Stimulated activated naive CD4-positive, alpha-beta T cell (primary cell): ENCODE results near the gene UBQLN1.
"Not testable (repeated sequence)": the region's sequence is repeated elsewhere in the genome, so short reads cannot be mapped to it uniquely, and the experiment has no call there.

ENCODE experiments used
- DNase-seq, 6 experiments: peaks; one replicate each; lab custom pipeline; 2025; lab: John Stamatoyannopoulos, UW

Gene UBQLN1

DNA sequence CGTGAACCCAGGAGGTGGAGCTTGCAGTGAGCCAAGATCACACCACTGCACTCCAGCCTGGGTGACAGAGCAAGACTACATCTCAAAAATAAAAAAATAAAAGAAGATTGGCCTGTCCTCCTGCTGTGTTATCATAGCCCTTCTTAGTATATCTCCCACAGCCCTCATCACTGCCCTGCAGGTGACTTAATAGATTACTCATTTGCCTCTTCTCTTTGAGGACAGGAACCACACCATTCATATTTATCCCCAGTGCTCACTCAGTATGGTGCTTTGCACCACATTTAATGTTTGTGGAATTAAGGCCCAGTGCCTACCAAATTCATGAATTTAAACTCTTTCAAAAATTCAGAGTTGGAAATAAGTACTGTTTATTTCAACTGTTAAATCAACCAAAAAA, 74.5 kb downstream of the UBQLN1 start:
- no peak for DNase-seq

DNA sequence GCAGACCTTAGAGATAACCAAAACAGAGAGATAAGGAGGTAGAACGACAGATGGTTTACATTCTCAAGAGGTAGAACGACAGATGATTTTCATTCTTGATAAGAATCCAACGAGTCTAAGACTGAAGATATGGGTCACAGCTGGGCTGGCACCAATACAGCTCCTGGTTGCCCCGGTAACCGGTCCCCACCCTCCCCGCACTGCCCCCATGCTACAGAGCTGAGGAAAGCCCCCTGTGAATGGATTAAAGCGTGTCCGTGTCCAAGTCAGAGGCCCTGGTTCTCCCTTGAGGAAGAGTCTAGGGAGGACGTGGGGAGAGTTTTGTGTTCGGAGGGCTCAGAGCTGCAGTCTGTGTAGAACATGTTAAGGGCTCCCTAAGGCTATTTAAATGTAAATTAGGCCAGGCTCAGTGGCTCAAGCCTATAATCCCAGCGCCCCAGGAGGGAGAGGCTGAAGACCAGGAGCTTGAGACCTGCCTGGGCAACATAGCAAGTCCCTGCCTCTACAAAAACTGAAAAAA, 76.8 kb downstream of the UBQLN1 start:
- no peak for DNase-seq

DNA sequence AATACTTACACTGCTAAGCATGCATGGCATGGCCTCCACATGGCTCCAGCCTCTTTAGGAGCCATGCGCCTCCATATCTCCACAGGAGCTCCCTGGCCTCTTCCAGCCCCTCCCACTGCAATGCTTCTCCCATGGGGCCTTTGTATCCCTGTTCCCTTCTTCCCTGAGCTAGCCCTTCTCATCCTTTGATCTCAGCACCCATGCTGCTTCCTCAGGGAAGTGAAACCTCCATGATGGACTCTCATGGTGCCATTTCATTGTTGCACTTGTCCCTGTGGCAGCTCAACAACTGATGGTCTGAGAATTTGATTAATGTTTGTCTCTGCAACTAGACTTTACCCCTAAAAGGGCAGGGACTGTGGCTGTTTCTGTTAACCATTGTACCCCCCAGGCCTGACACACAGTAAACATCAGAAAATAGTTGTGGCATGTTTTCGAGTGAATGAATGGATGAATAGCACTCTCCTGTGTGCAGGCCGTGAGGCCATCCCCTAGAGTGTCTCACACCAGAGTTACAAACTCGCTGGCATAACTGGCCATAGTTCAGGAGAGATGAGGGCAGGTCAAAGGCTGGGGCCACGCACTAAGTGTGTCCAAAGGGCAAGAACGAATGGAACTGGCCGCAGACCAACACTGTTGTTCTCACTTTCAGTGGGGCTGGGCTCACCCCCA, 78.2 kb downstream of the UBQLN1 start:
- DNase-seq = no peak

DNA sequence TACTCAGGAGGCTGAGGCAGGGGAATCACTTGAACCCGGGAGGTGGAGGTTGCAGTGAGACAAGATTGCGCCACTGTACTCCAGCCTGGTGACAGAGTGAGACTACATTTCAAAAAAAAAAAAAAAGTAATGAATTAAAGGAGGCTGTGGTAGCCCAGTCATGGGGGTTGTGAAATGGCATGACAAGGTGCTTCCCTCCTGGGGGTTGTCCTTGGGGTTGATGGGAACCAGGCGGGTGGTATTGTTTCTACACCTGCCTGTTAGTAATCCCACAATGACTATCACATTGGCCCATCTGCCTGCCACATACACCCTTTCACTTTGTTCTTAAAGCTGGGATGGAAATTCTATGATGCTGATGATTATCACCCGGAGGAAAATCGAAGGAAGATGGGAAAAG, 79.2 kb downstream of the UBQLN1 start:
- DNase-seq = no peak

DNA sequence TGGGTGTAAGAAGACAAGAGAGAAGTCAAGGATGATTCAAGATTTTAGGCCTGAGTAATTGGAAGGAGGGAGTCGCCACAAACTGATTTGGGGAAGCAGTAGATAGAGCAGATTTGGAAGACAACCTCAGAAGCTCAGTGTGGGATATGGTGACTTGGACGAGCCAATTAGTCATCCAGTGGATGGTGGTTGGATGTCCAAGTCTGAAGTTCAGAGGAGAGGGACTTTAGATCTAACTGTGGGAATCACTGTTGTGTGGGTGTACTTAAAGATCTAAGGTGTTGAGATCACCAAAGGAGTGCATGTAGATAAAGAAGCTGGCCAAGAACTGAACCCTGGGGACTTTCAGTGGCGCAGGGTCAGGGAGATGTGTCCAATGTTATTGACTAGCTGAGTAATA, 82.6 kb downstream of the UBQLN1 start:
- no peak for DNase-seq

DNA sequence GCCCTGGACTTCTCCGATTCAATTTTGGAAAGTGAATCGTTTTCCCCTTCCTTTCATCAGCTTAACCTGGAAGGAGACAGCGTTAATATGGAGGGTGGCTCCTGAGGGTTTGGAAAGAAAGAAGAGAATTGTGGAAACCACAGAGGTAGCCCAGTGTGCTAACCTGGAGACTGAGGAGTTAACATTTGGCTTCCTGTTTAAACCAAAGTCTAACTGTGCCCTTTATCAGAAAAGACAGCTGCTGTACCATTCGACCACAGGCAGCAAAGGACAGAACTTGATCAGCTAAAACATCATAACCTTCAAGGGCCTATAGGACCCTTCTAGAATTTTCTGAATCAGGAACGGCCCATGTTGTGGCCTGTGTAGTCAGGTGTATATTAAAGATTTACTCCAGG, 84.1 kb downstream of the UBQLN1 start:
- peak in 2 of 6 experiments; percentile 25 to 60 for DNase-seq

DNA sequence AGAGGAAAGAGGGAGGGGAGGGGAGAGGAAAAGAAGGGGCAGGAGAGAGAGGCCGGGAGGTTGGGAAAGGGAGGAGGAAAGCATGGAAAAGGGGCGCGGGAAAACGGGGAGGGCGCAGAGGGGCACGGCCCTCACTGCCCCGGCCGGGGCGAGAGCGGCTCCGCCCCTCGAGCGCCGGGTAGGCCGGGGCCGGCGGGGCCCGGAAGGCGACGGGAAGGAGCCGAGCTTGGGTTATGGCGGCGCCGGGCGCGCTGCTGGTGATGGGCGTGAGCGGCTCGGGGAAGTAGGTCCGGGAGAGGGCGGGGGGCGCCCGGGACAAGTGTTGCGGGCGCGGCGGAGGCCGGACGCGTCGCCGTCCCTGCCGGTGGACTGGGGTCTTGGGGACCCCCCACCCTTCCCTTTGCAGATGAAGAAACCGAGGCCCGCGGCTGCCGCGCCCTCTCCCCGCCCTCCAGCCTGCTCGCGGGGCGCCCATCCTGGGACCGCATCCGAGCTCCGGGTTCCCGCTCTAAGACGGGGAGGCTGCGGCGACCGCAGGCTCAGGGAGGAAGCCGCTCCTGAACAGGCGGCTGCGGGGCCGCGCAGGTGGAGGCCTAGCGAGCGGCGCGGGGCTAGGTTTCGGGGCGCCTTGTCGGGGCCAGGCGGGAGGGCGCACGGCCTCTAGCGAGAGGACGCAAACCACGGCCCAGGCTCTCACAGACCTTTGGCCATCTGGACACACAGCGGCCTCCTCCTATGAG, 84.6 kb downstream of the UBQLN1 start, which contains the start of gene IDNK:
Gene IDNK (plus strand): TSS at position 205 of the 740 bp plus-strand sequence. CDS start 29 bp downstream, at position 234.
- DNase-seq = peak; percentile 40 to 79 (median 60)

DNA sequence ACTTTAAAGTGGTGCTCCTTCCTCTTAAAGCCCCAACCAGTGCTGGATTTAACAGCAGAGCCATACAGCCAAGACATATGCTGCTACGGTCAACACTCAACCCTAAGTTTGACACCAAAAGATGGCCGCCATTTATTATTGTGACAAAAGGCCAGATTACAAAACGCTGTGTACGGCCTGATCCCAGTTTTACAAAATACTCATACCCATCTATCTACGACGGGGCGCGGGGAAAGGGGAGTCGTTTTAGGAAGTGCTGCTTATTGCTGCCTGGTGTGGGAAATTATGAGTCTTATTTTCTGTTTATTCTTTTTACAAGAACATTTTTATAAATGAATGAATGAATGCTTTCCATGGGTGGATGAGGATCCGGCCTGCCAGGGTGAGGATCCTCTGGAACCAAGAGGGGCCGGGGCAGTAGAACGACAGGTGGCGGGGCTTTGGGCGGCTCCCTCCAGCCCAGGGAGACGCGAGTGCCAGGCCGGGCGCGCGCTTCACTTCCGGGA, 85.3 kb downstream of the UBQLN1 start:
- DNase-seq = no peak

DNA sequence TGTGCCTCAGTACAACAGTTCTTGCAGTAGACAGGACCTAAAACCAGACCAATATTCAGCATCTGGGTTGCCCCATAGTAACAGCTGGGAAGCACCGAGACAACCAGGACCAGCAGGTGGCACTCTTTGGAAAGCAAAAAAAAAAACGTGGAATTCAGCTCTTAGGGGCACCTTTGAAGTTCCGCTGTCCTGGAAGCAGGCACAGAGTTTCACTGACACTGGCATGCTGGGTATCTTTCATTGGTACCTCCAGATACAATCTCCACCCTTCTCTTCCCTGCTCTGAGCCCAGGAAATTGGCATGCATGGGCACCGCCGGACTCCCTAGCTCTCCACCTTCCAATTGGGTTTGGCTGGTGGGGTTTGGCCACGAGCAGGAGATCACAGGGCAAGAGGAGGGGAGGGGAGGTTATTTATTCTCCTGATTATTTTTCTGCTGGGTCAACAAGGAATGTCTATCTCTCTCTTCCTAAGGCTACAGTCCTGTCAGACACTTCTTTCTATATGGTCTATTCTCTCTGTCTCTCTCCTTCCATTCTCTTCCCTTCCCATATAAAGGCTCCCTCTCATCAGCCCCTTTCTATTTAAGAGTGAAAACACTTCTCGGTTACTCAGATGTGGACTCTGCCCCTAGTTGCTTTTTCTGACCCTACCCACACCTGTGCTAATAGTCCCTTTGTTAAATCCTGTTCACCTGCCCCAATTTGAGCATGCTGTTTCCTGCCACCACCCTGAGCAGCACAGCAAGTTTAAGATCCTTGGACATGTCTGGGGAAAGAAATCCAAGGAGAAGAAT, 86.7 kb downstream of the UBQLN1 start:
- DNase-seq = peak; percentile 2 to 47 (median 18)

DNA sequence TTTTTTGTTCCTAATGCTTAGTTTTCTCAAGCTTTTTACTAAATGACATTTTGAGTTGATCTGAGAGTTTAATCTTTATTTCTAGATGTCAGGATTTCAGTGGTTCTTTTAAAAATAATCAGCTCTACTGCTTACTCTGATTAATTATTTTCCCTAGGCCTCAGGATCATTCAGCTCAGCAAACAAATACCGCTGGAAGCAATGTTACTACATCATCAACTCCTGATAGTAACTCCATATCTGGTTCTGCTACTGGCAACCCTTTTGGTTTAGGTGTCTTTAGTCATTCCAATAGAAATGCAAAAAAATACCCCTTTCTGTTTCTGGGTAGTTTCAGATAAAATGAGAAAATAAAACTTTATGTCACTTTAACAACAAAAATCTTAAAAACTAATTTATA, 90.5 kb downstream of the UBQLN1 start:
- DNase-seq = no peak

DNA sequence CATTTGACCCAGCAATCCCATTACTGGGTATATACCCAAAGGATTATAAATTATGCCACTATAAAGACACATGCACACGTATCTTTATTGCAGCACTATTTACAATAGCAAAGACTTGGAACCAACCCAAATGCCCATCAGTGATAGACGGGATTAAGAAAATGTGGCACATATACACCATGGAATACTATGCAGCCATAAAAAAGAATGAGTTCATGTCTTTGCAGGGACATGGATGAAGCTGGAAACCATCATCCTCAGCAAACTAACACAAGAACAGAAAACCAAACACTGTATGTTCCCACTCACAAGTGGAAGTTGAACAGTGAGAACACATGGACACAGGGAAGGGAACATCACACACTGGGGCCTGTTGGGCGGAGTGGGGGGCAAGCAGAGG, 94.5 kb downstream of the UBQLN1 start:
- not testable (repeated sequence) for DNase-seq
